Muscle layer of colon (tissue), 2 donors: ENCODE measurements around the gene SHANK2.

Experiments used
- H3K27ac ChIP-seq: one replicate; pipeline ENCODE4 v1.7.0; 2013; ENCODE audit warnings: low read depth, mild to moderate bottlenecking, low read length, moderate library complexity
- H3K27me3 ChIP-seq, 2 donors: one replicate each; pipeline ENCODE4 v1.7.0; 2013; ENCODE audit warnings: low read length in 2 of 2, mild to moderate bottlenecking in 2 of 2; ENCODE audit not compliant: insufficient read depth in 2 of 2, control insufficient read depth in 1 of 2
- H3K36me3 ChIP-seq: one replicate; pipeline ENCODE4 v1.7.0; 2013; ENCODE audit warnings: mild to moderate bottlenecking, low read length; ENCODE audit not compliant: insufficient read depth
- H3K4me1 ChIP-seq: one replicate; pipeline ENCODE4 v1.7.0; 2013; ENCODE audit warnings: mild to moderate bottlenecking, low read length; ENCODE audit not compliant: insufficient read depth
- H3K4me3 ChIP-seq, 2 donors: one replicate each; pipeline ENCODE4 v1.7.0; 2013; ENCODE audit warnings: low read length in 2 of 2, low read depth in 1 of 2, mild to moderate bottlenecking in 1 of 2, moderate library complexity in 1 of 2
- H3K9ac ChIP-seq: one replicate; pipeline ENCODE4 v1.7.0; 2013; ENCODE audit warnings: low read length
- H3K9me3 ChIP-seq: one replicate; pipeline ENCODE4 v1.7.0; 2013; ENCODE audit warnings: mild to moderate bottlenecking, low read length
- donor health status: abdominal sarcoma.
- donor health status: Adenocarcinoma of cecum.

The SHANK2 gene

GRCh38 chr11:71252269-71252769 lies at the start of gene SHANK2:
TSS of gene SHANK2 (minus strand) at chr11:71252577. CDS start at chr11:71147326, 105,251 bp downstream.
- H3K27me3 ChIP-seq: peaks cover 20 to 41% of the 10 kb centered on the region in 2 donors
- no peak within 1 kb of the TSS for H3K27ac ChIP-seq
- no peaks in the 10 kb centered on the region for H3K36me3 ChIP-seq
- H3K9ac ChIP-seq: no peak within 1 kb of the TSS
- peaks cover 5% of the 10 kb centered on the region for H3K4me1 ChIP-seq
- H3K4me3 ChIP-seq: peak within 1 kb of the TSS; percentile 52 to 65
- H3K9me3 ChIP-seq: no peaks in the 10 kb centered on the region

- H3K9ac ChIP-seq: no peak overlapping the region
- H3K27ac ChIP-seq: no peak overlapping the region
- H3K9me3 ChIP-seq: no peaks in the 10 kb centered on the region
- no peaks in the 10 kb centered on the region for H3K4me1 ChIP-seq
- H3K36me3 ChIP-seq: no peaks in the 10 kb centered on the region
- no peaks in the 10 kb centered on the region for H3K27me3 ChIP-seq
- no peak overlapping the region for H3K4me3 ChIP-seq
These were observed 49.6 kb upstream of the SHANK2 start for GRCh38 chr11:71301858-71302533.

GRCh38 chr11:71301046-71301857 lies 48.9 kb upstream of the SHANK2 start:
- Histone ChIP-seq H3K27ac (no peak overlapping the region), H3K9me3 (no peaks in the 10 kb centered on the region), H3K4me3 (no peak overlapping the region), H3K27me3 (no peaks in the 10 kb centered on the region), H3K9ac (no peak overlapping the region), H3K36me3 (no peaks in the 10 kb centered on the region), H3K4me1 (no peaks in the 10 kb centered on the region)

- Histone ChIP-seq H3K36me3 (no peaks in the 10 kb centered on the region), H3K9ac (no peak overlapping the region), H3K27me3 (no peaks in the 10 kb centered on the region), H3K27ac (no peak overlapping the region), H3K9me3 (no peaks in the 10 kb centered on the region), H3K4me1 (no peaks in the 10 kb centered on the region), H3K4me3 (no peak overlapping the region)
These were observed 47.8 kb upstream of the SHANK2 start for GRCh38 chr11:71300187-71300586.

- H3K27me3 ChIP-seq: no peaks in the 10 kb centered on the region
- H3K9ac ChIP-seq: no peak overlapping the region
- H3K4me1 ChIP-seq: no peaks in the 10 kb centered on the region
- no peaks in the 10 kb centered on the region for H3K36me3 ChIP-seq
- no peaks in the 10 kb centered on the region for H3K9me3 ChIP-seq
- H3K4me3 ChIP-seq: no peak overlapping the region
- no peak overlapping the region for H3K27ac ChIP-seq
These were observed 46.4 kb upstream of the SHANK2 start for GRCh38 chr11:71298761-71299181.

- Histone ChIP-seq H3K4me3 (no peak overlapping the region), H3K27me3 (no peaks in the 10 kb centered on the region), H3K36me3 (no peaks in the 10 kb centered on the region), H3K4me1 (no peaks in the 10 kb centered on the region), H3K9ac (no peak overlapping the region), H3K27ac (no peak overlapping the region), H3K9me3 (no peaks in the 10 kb centered on the region)
These were observed 45.7 kb upstream of the SHANK2 start for GRCh38 chr11:71298016-71298550.

- Histone ChIP-seq H3K9ac (no peak overlapping the region), H3K4me1 (no peaks in the 10 kb centered on the region), H3K9me3 (no peaks in the 10 kb centered on the region), H3K27me3 (no peaks in the 10 kb centered on the region), H3K36me3 (no peaks in the 10 kb centered on the region), H3K4me3 (no peak overlapping the region), H3K27ac (no peak overlapping the region)
These were observed 42.6 kb upstream of the SHANK2 start for GRCh38 chr11:71294846-71295600.

- no peak overlapping the region for H3K9ac ChIP-seq
- no peaks in the 10 kb centered on the region for H3K4me1 ChIP-seq
- no peaks in the 10 kb centered on the region for H3K36me3 ChIP-seq
- no peak overlapping the region for H3K27ac ChIP-seq
- no peaks in the 10 kb centered on the region for H3K27me3 ChIP-seq
- H3K4me3 ChIP-seq: no peak overlapping the region
- peaks cover 4% of the 10 kb centered on the region for H3K9me3 ChIP-seq
These were observed 41.8 kb upstream of the SHANK2 start for GRCh38 chr11:71293961-71294782.

- no peaks in the 10 kb centered on the region for H3K36me3 ChIP-seq
- H3K4me1 ChIP-seq: no peaks in the 10 kb centered on the region
- H3K9me3 ChIP-seq: peaks cover 4% of the 10 kb centered on the region
- H3K9ac ChIP-seq: no peak overlapping the region
- no peak overlapping the region for H3K4me3 ChIP-seq
- no peak overlapping the region for H3K27ac ChIP-seq
- H3K27me3 ChIP-seq: no peaks in the 10 kb centered on the region
These were observed 34.6 kb upstream of the SHANK2 start for GRCh38 chr11:71286701-71287643.

- no peak overlapping the region for H3K9ac ChIP-seq
- no peak overlapping the region for H3K4me3 ChIP-seq
- H3K27me3 ChIP-seq: no peaks in the 10 kb centered on the region
- no peaks in the 10 kb centered on the region for H3K4me1 ChIP-seq
- no peaks in the 10 kb centered on the region for H3K36me3 ChIP-seq
- H3K9me3 ChIP-seq: peaks cover 4% of the 10 kb centered on the region
- H3K27ac ChIP-seq: no peak overlapping the region
These were observed 32.7 kb upstream of the SHANK2 start for GRCh38 chr11:71285111-71285510.
